Measurements from ENCODE around the gene ADAMTS19. TPM values are rescaled to one million over a fixed set of nuclear protein-coding genes. Genes with fewer than 3 reads are reported as not detected.
A peak's percentile ranks its signal among the peaks of the same experiment; 100 is the strongest.

Gene ADAMTS19
- total RNA-seq, 1 donor: 9.5 TPM

- TF ChIP-seq CTCF (IDR thresholded peaks at IDR 0.05; ENCODE audit: insufficient read depth, low read depth, low read length): no peak
- DNase-seq (ENCODE audit: low read depth): no peak
These were observed 48.5 kb downstream of the ADAMTS19 start for GRCh38 chr5:129508606-129509005.

GRCh38 chr5:129509363-129509975 lies 49.4 kb downstream of the ADAMTS19 start:
- no peak for TF ChIP-seq CTCF (IDR thresholded peaks at IDR 0.05; ENCODE audit: insufficient read depth, low read depth, low read length)
- no peak for DNase-seq (ENCODE audit: low read depth)
- H3K4me3 ChIP-seq (ENCODE audit: low read depth, low read length): no peak overlapping the region

More at GRCh38 chr5:129508606-129509005, 48.5 kb downstream of the ADAMTS19 start:
- no peak overlapping the region for H3K4me3 ChIP-seq (ENCODE audit: low read depth, low read length)

GRCh38 chr5:129511291-129511690 lies 51.2 kb downstream of the ADAMTS19 start:
- DNase-seq (ENCODE audit: low read depth): peak; percentile 22
- TF ChIP-seq CTCF (IDR thresholded peaks at IDR 0.05; ENCODE audit: insufficient read depth, low read depth, low read length): no peak
- H3K4me3 ChIP-seq (ENCODE audit: low read depth, low read length): no peak overlapping the region

- no peak for DNase-seq (ENCODE audit: low read depth)
- no peak for TF ChIP-seq CTCF (IDR thresholded peaks at IDR 0.05; ENCODE audit: insufficient read depth, low read depth, low read length)
- no peak overlapping the region for H3K4me3 ChIP-seq (ENCODE audit: low read depth, low read length)
These were observed 81.0 kb downstream of the ADAMTS19 start for GRCh38 chr5:129541051-129541450.

- no peak overlapping the region for H3K4me3 ChIP-seq (ENCODE audit: low read depth, low read length)
- peak; percentile 43 for TF ChIP-seq CTCF (IDR thresholded peaks at IDR 0.05; ENCODE audit: insufficient read depth, low read depth, low read length)
- peak; percentile 16 for DNase-seq (ENCODE audit: low read depth)
These were observed 81.7 kb downstream of the ADAMTS19 start for GRCh38 chr5:129541648-129542251.

GRCh38 chr5:129547137-129547536 lies 87.0 kb downstream of the ADAMTS19 start:
- no peak for TF ChIP-seq CTCF (IDR thresholded peaks at IDR 0.05; ENCODE audit: insufficient read depth, low read depth, low read length)
- DNase-seq (ENCODE audit: low read depth): no peak
- no peak overlapping the region for H3K4me3 ChIP-seq (ENCODE audit: low read depth, low read length)

Measured in fibroblast of villous mesenchyme (primary cell).